Fibroblast of upper back skin (primary cell): ENCODE measurements around the gene ROBO3.

ENCODE experiments used
- DNase-seq: peaks from one replicate; pipeline ENCODE4 v3.0.0-alpha.2; 2013

ROBO3 gene

DNA sequence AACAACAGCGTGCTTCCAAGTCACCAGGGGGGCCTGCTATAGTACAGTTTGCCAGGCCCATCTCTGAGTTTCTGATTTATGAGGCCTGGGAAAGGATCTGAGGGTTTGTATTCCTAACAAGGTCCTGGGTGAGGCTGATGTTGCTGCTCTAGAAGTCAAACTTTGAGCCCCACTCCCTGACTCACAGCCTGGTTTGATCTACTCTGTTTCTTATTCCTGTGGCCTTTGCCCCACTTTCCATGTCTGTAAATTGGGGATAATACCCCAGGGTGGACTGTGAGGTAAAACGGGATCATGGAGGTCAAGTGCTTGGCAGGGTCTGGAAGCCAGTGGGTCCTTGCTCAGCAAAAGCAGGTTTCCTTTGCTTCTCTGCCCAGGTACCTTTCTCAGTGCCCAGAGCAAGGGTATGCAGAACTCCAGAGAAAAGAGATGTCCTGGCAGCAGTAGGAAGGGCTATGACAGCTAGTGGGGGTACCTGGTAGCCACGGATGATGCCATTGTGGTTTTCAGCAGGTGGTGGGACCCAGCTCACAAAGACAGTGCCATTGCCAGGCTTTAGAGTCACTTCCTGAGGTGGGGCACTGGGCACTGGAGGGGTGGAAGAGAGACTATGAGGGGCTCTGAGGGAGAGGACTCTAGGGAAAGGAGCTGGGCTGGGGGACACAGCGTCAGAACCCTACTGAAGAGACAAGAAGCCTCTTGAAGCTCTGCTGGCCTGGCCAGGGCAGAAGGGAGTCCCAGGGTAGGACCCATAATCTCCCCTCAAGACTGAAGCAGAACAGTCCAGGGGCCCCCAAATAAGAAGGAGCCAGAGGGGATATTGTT is 29.6 kb downstream of the ROBO3 start:
- DNase-seq = no peak

GRCh38 chr11:124895471-124895971 is 30.3 kb downstream of the ROBO3 start:
- DNase-seq = no peak

DNA sequence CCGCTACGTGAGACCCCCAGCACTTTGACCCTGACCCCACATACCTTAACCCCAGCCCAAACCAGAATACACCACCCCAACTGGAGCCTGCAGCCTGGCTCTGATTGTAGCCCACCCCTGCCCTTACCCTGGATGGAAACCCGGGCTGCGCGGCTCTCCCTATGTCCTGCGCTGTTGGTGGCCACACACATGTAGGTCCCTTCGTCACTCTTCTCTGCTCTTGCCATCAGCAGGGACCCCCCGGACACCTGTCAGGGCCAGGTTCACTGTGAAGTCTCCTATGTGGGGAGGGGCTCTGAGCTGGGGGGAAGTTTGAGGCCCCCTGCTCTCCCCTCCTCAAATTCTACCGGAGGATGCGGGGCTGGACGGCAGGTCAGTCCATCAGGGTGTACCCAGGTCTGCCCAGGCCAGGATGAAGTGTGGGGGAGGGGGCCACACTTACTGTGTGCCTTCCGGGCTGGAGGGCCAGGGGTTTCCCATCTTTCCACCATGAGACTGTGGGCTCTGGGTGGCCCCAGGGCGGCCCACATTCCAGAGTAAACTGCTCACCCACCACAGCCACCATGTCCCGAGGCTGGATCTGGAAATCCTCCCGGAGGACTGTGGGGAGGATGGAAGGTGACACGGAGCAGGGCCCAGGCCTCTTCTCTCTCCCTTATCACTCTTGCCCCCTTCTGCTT is 31.0 kb downstream of the ROBO3 start:
- DNase-seq = peak; percentile 33

GRCh38 chr11:124896821-124897391 is 31.7 kb downstream of the ROBO3 start:
- peak; percentile 43 for DNase-seq

DNA sequence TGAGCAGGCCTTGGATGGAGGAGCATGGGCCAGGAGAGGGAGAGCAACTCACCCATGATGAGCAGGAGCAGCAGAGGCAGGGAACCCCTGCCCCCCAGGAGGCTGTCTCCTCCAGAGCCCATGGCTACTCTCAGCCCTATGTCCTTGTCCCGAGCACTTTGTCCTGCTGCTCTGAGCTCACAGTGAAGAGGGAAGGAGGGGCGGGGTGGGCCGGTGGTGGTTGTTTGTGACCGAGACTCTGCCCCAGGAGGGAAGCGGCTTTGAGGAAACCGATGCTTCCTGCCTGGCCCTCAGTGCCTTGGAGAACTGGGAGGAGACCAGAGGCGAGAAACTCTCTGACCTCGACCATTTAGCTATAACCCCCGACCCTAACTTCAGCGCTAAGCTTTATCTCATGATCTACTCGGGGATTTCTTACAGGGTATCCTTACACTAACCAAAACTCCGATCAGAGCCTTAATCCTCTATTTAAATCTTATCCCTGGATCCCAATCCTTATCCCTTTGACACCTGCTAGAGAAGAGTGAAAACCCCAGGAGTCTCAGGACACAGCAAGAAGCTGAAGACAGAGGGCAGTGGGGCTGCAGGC is 32.5 kb downstream of the ROBO3 start, which contains the start of gene ROBO4:
TSS of gene ROBO4 (minus strand) at position 192 of the 589 bp plus-strand sequence. CDS start at position 122, 70 bp downstream.
- no peak for DNase-seq

DNA sequence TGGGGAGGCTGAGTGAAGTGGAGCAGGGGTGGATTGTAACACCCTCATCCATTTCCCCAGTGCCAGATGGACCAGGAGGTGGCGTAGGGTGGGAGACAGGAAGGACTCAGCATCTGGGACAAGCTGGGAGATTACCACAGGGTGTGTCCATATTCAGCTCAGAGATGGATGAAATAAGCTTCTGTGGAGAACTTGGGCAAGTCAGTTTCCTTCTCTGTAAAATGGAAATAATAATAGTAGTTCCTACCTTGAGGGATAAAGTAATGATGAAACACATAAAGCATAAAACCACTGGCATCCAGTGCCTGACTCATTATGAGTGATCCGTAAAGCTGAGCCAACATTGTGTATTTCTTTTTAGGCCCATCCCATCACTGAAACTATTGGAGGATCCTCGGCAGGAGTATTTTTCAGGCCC is 33.0 kb downstream of the ROBO3 start:
- peak; percentile 94 for DNase-seq

- DNase-seq = peak; percentile 80
These were observed 33.5 kb downstream of the ROBO3 start for GRCh38 chr11:124898711-124899110.

- DNase-seq = peak; percentile 29
These were observed 34.3 kb downstream of the ROBO3 start for GRCh38 chr11:124899383-124900145.

- DNase-seq = peak; percentile 94
These were observed 35.2 kb downstream of the ROBO3 start for GRCh38 chr11:124900464-124900863.

- no peak for DNase-seq
These were observed 37.4 kb downstream of the ROBO3 start for GRCh38 chr11:124902616-124903015.

DNA sequence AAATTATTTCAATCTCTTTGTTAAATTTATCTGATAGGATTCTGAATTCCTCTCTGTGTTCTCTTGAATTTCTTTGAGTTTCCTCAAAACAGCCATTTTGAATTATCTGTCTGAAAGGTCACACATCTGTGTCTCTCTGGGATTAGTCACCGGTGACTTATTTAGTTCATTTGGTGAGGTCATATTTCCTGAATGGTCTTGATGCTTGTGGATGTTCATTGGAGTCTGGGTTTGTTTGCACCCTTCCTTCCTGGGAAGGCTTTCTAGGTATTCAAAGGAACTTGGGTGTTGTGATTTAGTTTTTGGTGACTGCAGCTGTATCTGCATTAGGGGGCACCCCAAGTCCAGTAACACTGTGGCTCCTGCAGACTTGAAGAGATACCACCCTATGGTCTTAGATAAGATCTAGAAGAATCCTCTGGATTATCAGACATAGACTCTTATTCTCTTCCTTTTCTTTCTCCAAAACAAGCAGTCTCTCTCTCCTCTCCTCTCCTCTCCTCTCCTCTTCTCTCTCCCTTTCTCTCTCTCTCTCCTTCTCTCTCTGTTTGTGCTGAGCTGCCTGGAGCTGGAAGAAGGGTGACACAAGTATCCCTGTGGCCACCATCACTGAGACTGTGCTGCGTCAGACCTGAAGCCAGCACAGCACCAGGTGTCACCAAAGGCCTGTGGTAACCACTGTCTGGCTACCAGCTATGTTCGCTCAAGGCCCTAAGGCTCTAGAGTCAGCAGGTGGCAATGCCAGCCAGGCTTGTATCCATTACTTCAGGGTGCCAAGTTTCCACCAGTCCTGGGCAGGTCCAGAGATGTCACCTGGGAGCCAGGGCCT is 50.5 kb downstream of the ROBO3 start:
- peak; percentile 44 for DNase-seq

- DNase-seq = no peak
These were observed 51.1 kb downstream of the ROBO3 start for GRCh38 chr11:124916370-124916710.

GRCh38 chr11:124917115-124917637 is 51.9 kb downstream of the ROBO3 start:
- peak; percentile 60 for DNase-seq

DNA sequence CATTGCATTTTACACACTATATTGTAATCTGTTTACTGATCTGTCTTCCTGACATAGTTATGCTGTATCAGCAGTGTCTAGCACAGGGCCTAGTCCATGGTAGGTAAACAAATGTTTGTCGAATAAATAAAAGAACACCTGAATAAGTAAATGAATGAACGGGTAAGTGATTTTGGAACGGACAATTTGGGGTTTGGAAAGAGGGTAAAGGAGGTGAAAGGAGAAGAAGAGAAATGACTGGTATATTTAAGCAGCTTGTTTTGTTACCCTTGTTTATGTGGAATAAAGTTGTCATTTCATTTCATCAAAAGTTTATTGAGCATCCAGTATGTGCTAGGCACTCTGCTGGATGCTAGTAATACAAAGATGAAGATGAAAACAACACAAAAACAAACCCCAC is 53.7 kb downstream of the ROBO3 start, which contains the start of gene HEPN1:
TSS of gene HEPN1 (plus strand) at position 301 of the 400 bp plus-strand sequence.
- DNase-seq = no peak

DNA sequence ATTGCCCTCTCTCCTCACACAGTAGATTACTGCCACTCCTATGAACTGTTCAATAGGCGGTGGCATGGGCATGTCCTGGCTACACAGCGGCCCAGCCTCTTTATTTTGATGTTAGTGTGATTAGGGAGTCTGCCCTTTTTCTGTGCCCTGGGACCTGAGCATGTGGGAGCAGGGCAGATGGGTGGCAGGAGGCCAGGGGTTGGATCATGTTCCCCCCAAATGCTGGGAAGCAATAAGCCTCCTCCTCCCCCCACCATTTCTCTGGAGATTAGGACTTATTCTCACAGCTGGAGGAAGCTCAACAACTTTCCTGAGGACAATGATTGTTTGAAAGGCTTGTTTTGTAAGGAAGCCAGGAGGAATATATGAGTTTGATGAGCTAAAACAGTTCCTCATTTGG is 54.7 kb downstream of the ROBO3 start:
- no peak for DNase-seq

- DNase-seq = no peak
These were observed 55.1 kb downstream of the ROBO3 start for GRCh38 chr11:124920356-124920755.

DNA sequence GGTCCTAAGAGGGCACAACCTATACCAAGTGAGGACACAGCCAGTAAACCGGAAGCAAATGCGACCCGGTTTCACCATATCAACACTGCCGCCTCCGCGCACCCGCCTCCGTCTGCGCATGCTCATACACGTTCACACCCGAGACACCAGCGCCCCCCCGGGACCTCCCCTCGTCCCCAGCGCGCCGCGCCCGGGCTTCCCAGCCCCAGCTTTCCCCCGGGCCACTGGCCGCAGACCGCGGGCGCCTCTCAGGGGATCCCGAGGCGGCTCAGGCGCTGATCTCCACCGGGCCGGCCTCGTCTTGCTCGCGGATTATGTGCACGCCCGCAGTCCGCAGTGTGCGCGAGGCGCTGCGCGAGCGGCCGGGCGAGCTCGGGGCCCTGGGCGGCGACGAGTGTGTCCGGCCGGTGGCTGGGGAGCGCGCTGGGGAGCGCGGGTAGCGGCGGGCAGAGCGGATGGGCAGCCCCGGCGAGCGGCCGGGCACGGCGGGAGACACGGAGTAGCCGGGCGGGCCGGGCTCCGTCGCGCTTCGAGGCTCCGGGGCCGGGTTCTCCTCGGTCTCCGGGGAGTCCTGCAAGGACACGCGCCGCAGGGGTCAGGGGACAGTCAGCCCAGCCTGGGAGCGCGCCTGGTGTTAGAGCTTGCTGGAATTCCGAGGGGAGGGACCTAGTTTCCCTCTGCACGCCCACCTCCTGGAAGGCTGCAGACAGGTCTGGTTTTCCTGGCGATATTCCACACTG is 55.8 kb downstream of the ROBO3 start:
- peak; percentile 76 for DNase-seq

DNA sequence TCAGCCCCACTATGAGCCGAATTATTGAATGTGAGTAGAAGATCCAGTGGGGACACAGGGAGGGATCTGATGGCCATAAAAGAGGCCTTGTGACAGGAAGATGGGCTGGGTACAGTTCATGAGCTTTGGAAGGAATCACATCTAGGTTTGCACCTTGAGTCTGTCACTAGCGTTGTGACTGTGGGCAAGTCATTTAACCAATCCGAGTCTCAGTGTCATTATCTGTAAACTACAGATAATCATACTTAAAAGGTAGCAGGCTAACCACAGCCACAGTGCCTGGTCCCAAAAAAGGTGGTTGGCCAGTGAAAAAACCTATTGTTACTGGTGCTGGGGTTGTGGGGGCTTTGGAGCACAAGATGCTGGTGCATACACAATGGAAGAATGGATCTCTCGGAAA is 57.6 kb downstream of the ROBO3 start:
- DNase-seq = no peak

- no peak for DNase-seq
These were observed 58.1 kb downstream of the ROBO3 start for GRCh38 chr11:124923296-124923695.

- no peak for DNase-seq
These were observed 63.9 kb downstream of the ROBO3 start for GRCh38 chr11:124928942-124929665.
